ENCODE results near the gene NAA15. TPM values are rescaled to one million over a fixed set of nuclear protein-coding genes. Genes with fewer than 3 reads are reported as not detected.

NAA15 gene
- total and polyA plus RNA-seq, 4 donors = 6.7 to 18.2 (median 11.1) TPM

DNA sequence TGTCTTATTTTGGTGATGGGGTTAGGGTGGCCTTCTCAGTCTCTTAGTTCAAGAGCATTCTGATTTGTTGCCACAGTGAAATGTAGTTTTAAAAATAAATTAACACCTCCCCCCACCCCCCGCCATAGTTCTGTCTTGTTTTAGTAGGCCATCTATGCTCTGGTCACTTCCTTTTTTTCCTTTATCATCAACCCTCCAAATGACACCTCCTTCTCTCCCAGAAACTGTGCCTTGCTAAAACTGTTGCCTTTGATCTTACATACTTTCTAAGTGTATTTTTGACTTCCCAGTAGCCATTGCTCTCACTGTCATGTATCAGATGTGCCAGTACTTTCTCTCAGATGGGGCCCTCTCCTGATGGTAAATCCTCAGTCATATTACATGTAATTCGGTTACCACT lies 15.4 kb downstream of the NAA15 start (continued):
- TF ChIP-seq, protein P1, sequence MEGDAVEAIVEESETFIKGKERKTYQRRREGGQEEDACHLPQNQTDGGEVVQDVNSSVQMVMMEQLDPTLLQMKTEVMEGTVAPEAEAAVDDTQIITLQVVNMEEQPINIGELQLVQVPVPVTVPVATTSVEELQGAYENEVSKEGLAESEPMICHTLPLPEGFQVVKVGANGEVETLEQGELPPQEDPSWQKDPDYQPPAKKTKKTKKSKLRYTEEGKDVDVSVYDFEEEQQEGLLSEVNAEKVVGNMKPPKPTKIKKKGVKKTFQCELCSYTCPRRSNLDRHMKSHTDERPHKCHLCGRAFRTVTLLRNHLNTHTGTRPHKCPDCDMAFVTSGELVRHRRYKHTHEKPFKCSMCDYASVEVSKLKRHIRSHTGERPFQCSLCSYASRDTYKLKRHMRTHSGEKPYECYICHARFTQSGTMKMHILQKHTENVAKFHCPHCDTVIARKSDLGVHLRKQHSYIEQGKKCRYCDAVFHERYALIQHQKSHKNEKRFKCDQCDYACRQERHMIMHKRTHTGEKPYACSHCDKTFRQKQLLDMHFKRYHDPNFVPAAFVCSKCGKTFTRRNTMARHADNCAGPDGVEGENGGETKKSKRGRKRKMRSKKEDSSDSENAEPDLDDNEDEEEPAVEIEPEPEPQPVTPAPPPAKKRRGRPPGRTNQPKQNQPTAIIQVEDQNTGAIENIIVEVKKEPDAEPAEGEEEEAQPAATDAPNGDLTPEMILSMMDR (IDR thresholded peaks at IDR 0.05; ENCODE audit: low read depth, low read length, missing input control) = no peak
- no peak for TF ChIP-seq FOXA2 (IDR thresholded peaks at IDR 0.05)
- TF ChIP-seq SP1 (IDR thresholded peaks at IDR 0.05) = no peak
- TF ChIP-seq FOXA1 (IDR thresholded peaks at IDR 0.05) = no peak
- TF ChIP-seq, protein P2, sequence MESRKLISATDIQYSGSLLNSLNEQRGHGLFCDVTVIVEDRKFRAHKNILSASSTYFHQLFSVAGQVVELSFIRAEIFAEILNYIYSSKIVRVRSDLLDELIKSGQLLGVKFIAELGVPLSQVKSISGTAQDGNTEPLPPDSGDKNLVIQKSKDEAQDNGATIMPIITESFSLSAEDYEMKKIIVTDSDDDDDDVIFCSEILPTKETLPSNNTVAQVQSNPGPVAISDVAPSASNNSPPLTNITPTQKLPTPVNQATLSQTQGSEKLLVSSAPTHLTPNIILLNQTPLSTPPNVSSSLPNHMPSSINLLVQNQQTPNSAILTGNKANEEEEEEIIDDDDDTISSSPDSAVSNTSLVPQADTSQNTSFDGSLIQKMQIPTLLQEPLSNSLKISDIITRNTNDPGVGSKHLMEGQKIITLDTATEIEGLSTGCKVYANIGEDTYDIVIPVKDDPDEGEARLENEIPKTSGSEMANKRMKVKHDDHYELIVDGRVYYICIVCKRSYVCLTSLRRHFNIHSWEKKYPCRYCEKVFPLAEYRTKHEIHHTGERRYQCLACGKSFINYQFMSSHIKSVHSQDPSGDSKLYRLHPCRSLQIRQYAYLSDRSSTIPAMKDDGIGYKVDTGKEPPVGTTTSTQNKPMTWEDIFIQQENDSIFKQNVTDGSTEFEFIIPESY (IDR thresholded peaks at IDR 0.05) = no peak

DNA sequence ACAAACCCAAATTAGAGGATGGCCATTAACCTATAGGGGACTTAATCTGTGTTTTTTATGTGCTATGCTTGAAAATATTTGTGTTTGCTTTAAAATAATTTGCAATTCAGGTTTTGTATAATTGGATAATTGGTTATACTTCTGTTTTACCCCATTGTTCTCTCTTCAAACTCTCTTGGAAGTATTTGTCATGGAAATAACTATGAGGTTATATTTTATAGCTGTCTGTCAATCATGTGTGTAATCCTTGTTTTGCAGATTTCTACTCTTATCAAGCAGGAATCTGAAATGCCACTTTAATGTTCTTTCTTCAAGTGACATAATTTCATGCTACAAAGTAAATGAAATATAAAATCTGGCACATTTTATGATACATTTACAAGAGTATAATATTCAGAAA lies 16.3 kb downstream of the NAA15 start:
- TF ChIP-seq TAF1 (conservative IDR thresholded peaks at IDR 0.05) (no peak), SP1 (IDR thresholded peaks at IDR 0.05) (no peak), FOXA1 (IDR thresholded peaks at IDR 0.05) (no peak), YY1 (IDR thresholded peaks at IDR 0.05) (no peak), HNF4A (conservative IDR thresholded peaks at IDR 0.05) (no peak), GABPA (IDR thresholded peaks at IDR 0.05 in 1 of 2, conservative IDR thresholded peaks at IDR 0.05 in 1 of 2) (no peak), EGR1 (IDR thresholded peaks at IDR 0.05; ENCODE audit: low read depth in 2 of 2) (no peak), HNF4G (IDR thresholded peaks at IDR 0.05) (no peak), RXRA (IDR thresholded peaks at IDR 0.05) (no peak), NR2F2 (IDR thresholded peaks at IDR 0.05) (no peak), RAD21 (IDR thresholded peaks at IDR 0.05) (no peak), FOXA2 (IDR thresholded peaks at IDR 0.05) (no peak), JUND (IDR thresholded peaks at IDR 0.05) (no peak)
- TF ChIP-seq, protein P3, sequence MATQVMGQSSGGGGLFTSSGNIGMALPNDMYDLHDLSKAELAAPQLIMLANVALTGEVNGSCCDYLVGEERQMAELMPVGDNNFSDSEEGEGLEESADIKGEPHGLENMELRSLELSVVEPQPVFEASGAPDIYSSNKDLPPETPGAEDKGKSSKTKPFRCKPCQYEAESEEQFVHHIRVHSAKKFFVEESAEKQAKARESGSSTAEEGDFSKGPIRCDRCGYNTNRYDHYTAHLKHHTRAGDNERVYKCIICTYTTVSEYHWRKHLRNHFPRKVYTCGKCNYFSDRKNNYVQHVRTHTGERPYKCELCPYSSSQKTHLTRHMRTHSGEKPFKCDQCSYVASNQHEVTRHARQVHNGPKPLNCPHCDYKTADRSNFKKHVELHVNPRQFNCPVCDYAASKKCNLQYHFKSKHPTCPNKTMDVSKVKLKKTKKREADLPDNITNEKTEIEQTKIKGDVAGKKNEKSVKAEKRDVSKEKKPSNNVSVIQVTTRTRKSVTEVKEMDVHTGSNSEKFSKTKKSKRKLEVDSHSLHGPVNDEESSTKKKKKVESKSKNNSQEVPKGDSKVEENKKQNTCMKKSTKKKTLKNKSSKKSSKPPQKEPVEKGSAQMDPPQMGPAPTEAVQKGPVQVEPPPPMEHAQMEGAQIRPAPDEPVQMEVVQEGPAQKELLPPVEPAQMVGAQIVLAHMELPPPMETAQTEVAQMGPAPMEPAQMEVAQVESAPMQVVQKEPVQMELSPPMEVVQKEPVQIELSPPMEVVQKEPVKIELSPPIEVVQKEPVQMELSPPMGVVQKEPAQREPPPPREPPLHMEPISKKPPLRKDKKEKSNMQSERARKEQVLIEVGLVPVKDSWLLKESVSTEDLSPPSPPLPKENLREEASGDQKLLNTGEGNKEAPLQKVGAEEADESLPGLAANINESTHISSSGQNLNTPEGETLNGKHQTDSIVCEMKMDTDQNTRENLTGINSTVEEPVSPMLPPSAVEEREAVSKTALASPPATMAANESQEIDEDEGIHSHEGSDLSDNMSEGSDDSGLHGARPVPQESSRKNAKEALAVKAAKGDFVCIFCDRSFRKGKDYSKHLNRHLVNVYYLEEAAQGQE (IDR thresholded peaks at IDR 0.05) = no peak
- TF ChIP-seq, protein P4, sequence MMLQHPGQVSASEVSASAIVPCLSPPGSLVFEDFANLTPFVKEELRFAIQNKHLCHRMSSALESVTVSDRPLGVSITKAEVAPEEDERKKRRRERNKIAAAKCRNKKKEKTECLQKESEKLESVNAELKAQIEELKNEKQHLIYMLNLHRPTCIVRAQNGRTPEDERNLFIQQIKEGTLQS (IDR thresholded peaks at IDR 0.05) = no peak
- TF ChIP-seq, protein P1 (IDR thresholded peaks at IDR 0.05; ENCODE audit: low read depth, low read length, missing input control) = no peak
- Histone ChIP-seq H3K27me3 (ENCODE audit: control insufficient read depth in 4 of 4, insufficient read depth in 4 of 4, low read length in 3 of 4) (no peaks in the 10 kb centered on the region), H3K4me1 (ENCODE audit: control insufficient read depth in 4 of 4, insufficient read depth in 4 of 4, low read length in 3 of 4) (peaks cover 0 to 17% (median 10%) of the 10 kb centered on the region in 4 donors)

More for the DNA sequence above, 16.3 kb downstream of the NAA15 start:
- DNase-seq (ENCODE audit: low spot score) = no peak
- Histone ChIP-seq H3K27ac (ENCODE audit: low read depth in 1 of 2, low read length in 2 of 2) (no peak overlapping the region), H3K4me3 (ENCODE audit: low read depth in 1 of 3, low read length in 3 of 3) (no peak overlapping the region), H3K36me3 (ENCODE audit: control insufficient read depth in 4 of 4, insufficient read depth in 3 of 4, low read depth in 1 of 4, low read length in 3 of 4) (peaks cover 0 to 2% (median 0%) of the 10 kb centered on the region in 4 donors), H3K9ac (ENCODE audit: low read depth in 1 of 2, low read length in 2 of 2) (no peak overlapping the region), H3K9me3 (ENCODE audit: control insufficient read depth in 4 of 4, low read length in 3 of 4) (no peaks in the 10 kb centered on the region)
